Mucosa of rectum (tissue), 2 donors: ENCODE results near the gene UXS1.
"Not testable (repeated sequence)": the region's sequence is repeated elsewhere in the genome, so short reads cannot be mapped to it uniquely, and the experiment has no call there.

Experiments used
- H3K27ac ChIP-seq, 2 donors: one replicate each; pipeline ENCODE4 v1.7.0; 2013; ENCODE audit warnings: inconsistent platforms in 2 of 2, low read depth in 2 of 2, low read length in 2 of 2
- H3K27me3 ChIP-seq, 2 donors: one replicate each; pipeline ENCODE4 v1.7.0; 2013; ENCODE audit warnings: low read length in 2 of 2; ENCODE audit not compliant: control insufficient read depth in 2 of 2, insufficient read depth in 2 of 2
- H3K36me3 ChIP-seq, 2 donors: one replicate each; pipeline ENCODE4 v1.7.0; 2013; ENCODE audit warnings: low read length in 2 of 2; ENCODE audit not compliant: control insufficient read depth in 2 of 2, insufficient read depth in 2 of 2
- H3K4me1 ChIP-seq, 2 donors: one replicate each; pipeline ENCODE4 v1.7.0; 2013; ENCODE audit warnings: low read length in 2 of 2, mild to moderate bottlenecking in 1 of 2; ENCODE audit not compliant: control insufficient read depth in 2 of 2, insufficient read depth in 2 of 2
- H3K4me3 ChIP-seq, 2 donors: one replicate each; pipeline ENCODE4 v1.7.0; 2013; ENCODE audit warnings: low read length in 2 of 2
- H3K9ac ChIP-seq, 2 donors: one replicate each; pipeline ENCODE4 v1.7.0; 2013; ENCODE audit warnings: low read length in 2 of 2, low read depth in 1 of 2, mild to moderate bottlenecking in 1 of 2
- H3K9me3 ChIP-seq, 2 donors: one replicate each; pipeline ENCODE4 v1.7.0; 2013; ENCODE audit warnings: low read length in 2 of 2; ENCODE audit not compliant: control insufficient read depth in 2 of 2
- donor health status: healthy.
- donor health status: Normal muscosa, but diverticular disease.

The UXS1 gene

GRCh38 chr2:106208399-106208798 lies 14.3 kb upstream of the UXS1 start:
- Histone ChIP-seq H3K4me3 (no peak overlapping the region), H3K27me3 (no peaks in the 10 kb centered on the region), H3K4me1 (no peaks in the 10 kb centered on the region), H3K36me3 (no peaks in the 10 kb centered on the region), H3K9ac (no peak overlapping the region), H3K27ac (no peak overlapping the region), H3K9me3 (no peaks in the 10 kb centered on the region)

GRCh38 chr2:106207246-106207645 lies 13.1 kb upstream of the UXS1 start:
- H3K4me1 ChIP-seq = no peaks in the 10 kb centered on the region
- H3K9me3 ChIP-seq = no peaks in the 10 kb centered on the region
- H3K9ac ChIP-seq = no peak overlapping the region
- no peaks in the 10 kb centered on the region for H3K36me3 ChIP-seq
- H3K4me3 ChIP-seq = no peak overlapping the region
- H3K27ac ChIP-seq = no peak overlapping the region
- H3K27me3 ChIP-seq = no peaks in the 10 kb centered on the region

GRCh38 chr2:106205488-106205887 lies 11.4 kb upstream of the UXS1 start:
- Histone ChIP-seq H3K4me3 (no peak overlapping the region), H3K9ac (no peak overlapping the region), H3K9me3 (no peaks in the 10 kb centered on the region), H3K27me3 (no peaks in the 10 kb centered on the region), H3K4me1 (no peaks in the 10 kb centered on the region), H3K27ac (no peak overlapping the region), H3K36me3 (no peaks in the 10 kb centered on the region)

GRCh38 chr2:106204551-106204950 lies 10.4 kb upstream of the UXS1 start:
- H3K27me3 ChIP-seq, H3K9me3 ChIP-seq, H3K4me3 ChIP-seq, H3K27ac ChIP-seq, H3K4me1 ChIP-seq, H3K9ac ChIP-seq, H3K36me3 ChIP-seq: not testable (repeated sequence)

GRCh38 chr2:106201661-106202060 lies 7.6 kb upstream of the UXS1 start:
- no peak overlapping the region for H3K9ac ChIP-seq
- H3K4me1 ChIP-seq = no peaks in the 10 kb centered on the region
- no peaks in the 10 kb centered on the region for H3K9me3 ChIP-seq
- H3K27me3 ChIP-seq = no peaks in the 10 kb centered on the region
- H3K27ac ChIP-seq = no peak overlapping the region
- no peaks in the 10 kb centered on the region for H3K36me3 ChIP-seq
- no peak overlapping the region for H3K4me3 ChIP-seq

GRCh38 chr2:106197878-106198277 lies 3.8 kb upstream of the UXS1 start:
- Histone ChIP-seq H3K4me3 (no peak overlapping the region), H3K9ac (no peak overlapping the region), H3K27ac (no peak overlapping the region), H3K4me1 (peaks cover 4 to 8% of the 10 kb centered on the region in 2 donors), H3K36me3 (no peaks in the 10 kb centered on the region), H3K9me3 (no peaks in the 10 kb centered on the region), H3K27me3 (no peaks in the 10 kb centered on the region)

GRCh38 chr2:106195981-106196380 lies 1.9 kb upstream of the UXS1 start:
- no peaks in the 10 kb centered on the region for H3K9me3 ChIP-seq
- peaks cover 9 to 12% of the 10 kb centered on the region in 2 donors for H3K4me1 ChIP-seq
- no peaks in the 10 kb centered on the region for H3K36me3 ChIP-seq
- no peak overlapping the region for H3K9ac ChIP-seq
- H3K27me3 ChIP-seq = no peaks in the 10 kb centered on the region
- no peak overlapping the region for H3K4me3 ChIP-seq
- H3K27ac ChIP-seq = no peak overlapping the region

GRCh38 chr2:106195456-106195855 lies 1.4 kb upstream of the UXS1 start:
- Histone ChIP-seq H3K4me3 (no peak overlapping the region), H3K9me3 (no peaks in the 10 kb centered on the region), H3K4me1 (peaks cover 9 to 12% of the 10 kb centered on the region in 2 donors), H3K36me3 (no peaks in the 10 kb centered on the region), H3K27ac (no peak overlapping the region), H3K9ac (no peak overlapping the region), H3K27me3 (no peaks in the 10 kb centered on the region)

- Histone ChIP-seq H3K4me1 (peaks cover 9 to 13% of the 10 kb centered on the region in 2 donors), H3K27ac (peak overlapping the region; percentile 70 to 78), H3K4me3 (peak overlapping the region; percentile 68 to 77), H3K36me3 (no peaks in the 10 kb centered on the region), H3K9ac (peak overlapping the region; percentile 64 to 79), H3K27me3 (no peaks in the 10 kb centered on the region), H3K9me3 (no peaks in the 10 kb centered on the region)
Measured at GRCh38 chr2:106193690-106193976, 468 bp downstream of the UXS1 start.

- peak overlapping the region; percentile 70 to 78 for H3K27ac ChIP-seq
- H3K4me1 ChIP-seq = peaks cover 9 to 13% of the 10 kb centered on the region in 2 donors
- peak overlapping the region; percentile 64 to 79 for H3K9ac ChIP-seq
- no peaks in the 10 kb centered on the region for H3K9me3 ChIP-seq
- H3K36me3 ChIP-seq = no peaks in the 10 kb centered on the region
- H3K27me3 ChIP-seq = no peaks in the 10 kb centered on the region
- H3K4me3 ChIP-seq = peak overlapping the region; percentile 68 to 77
Measured at GRCh38 chr2:106192752-106193689, 1.1 kb downstream of the UXS1 start.
